Activated T-cell treated with anti-CD3 and anti-CD28 coated beads, Interleukin-2, amount 50 U/mL, for 4 hours (primary cell): Measurements from ENCODE around the gene PIGC. TPM values are rescaled to one million over a fixed set of nuclear protein-coding genes. Genes with fewer than 3 reads are reported as not detected.

Experiments
- ATAC-seq, 2 donors: fragments of 200-7000 bp; cut with Tn5 transposase; one replicate each; pipeline ENCODE4 v1.10.0; 2021
- DNase-seq: peaks from one replicate; pipeline ENCODE4 v3.0.0-alpha.2; 2020
- H3K27me3 Mint-ChIP-seq: one replicate; pipeline ENCODE4 v1.8.0; 2021; ENCODE audit warnings: low read depth, mixed read lengths
- H3K36me3 Mint-ChIP-seq: one replicate; pipeline ENCODE4 v1.8.0; 2022; ENCODE audit warnings: mixed read lengths; ENCODE audit not compliant: insufficient read depth
- H3K4me1 Mint-ChIP-seq: one replicate; pipeline ENCODE4 v1.8.0; 2021; ENCODE audit warnings: low read depth, mixed read lengths
- H3K4me3 Mint-ChIP-seq: one replicate; pipeline ENCODE4 v1.8.0; 2021; ENCODE audit warnings: mild to moderate bottlenecking, moderate library complexity, mixed read lengths
- H3K9me3 Mint-ChIP-seq: one replicate; pipeline ENCODE4 v1.8.0; 2021; ENCODE audit warnings: mixed read lengths
- total RNA-seq, 3 donors: library from RNA; stranded (reverse); gene quantifications; one replicate each; pipeline ENCODE4 v1.2.1, GENCODE V29; 2021

PIGC gene
- total RNA-seq: 10 to 100 TPM; 16.8 to 19.1 (median 17.8) TPM

GRCh38 chr1:172443666-172444453 lies at the start of gene PIGC:
TSS of gene PIGC (minus strand) at chr1:172444069. CDS start at chr1:172442622, 1,447 bp downstream.
- peak within 1 kb of the TSS; percentile 94 for H3K4me3 Mint-ChIP-seq
- DNase-seq: peak; percentile 90
- no peaks in the 10 kb centered on the region for H3K27me3 Mint-ChIP-seq
- ATAC-seq: peak; percentile 99 to 100
- H3K9me3 Mint-ChIP-seq: no peaks in the 10 kb centered on the region
- peaks cover 37% of the 10 kb centered on the region for H3K4me1 Mint-ChIP-seq
- peaks cover 23% of the 10 kb centered on the region for H3K36me3 Mint-ChIP-seq

- no peak for DNase-seq
- H3K9me3 Mint-ChIP-seq: no peaks in the 10 kb centered on the region
- no peak for ATAC-seq
- H3K27me3 Mint-ChIP-seq: peaks cover 11% of the 10 kb centered on the region
- no peaks in the 10 kb centered on the region for H3K36me3 Mint-ChIP-seq
- no peak overlapping the region for H3K4me3 Mint-ChIP-seq
- H3K4me1 Mint-ChIP-seq: peaks cover 5% of the 10 kb centered on the region
Observed at GRCh38 chr1:172492421-172492820, 48.6 kb upstream of the PIGC start.

GRCh38 chr1:172489847-172490246 lies 46.0 kb upstream of the PIGC start:
- no peak for ATAC-seq
- Mint-ChIP-seq H3K27me3 (peaks cover 11% of the 10 kb centered on the region), H3K9me3 (no peaks in the 10 kb centered on the region), H3K4me1 (peaks cover 9% of the 10 kb centered on the region), H3K36me3 (no peaks in the 10 kb centered on the region), H3K4me3 (no peak overlapping the region)
- DNase-seq: no peak

DNA sequence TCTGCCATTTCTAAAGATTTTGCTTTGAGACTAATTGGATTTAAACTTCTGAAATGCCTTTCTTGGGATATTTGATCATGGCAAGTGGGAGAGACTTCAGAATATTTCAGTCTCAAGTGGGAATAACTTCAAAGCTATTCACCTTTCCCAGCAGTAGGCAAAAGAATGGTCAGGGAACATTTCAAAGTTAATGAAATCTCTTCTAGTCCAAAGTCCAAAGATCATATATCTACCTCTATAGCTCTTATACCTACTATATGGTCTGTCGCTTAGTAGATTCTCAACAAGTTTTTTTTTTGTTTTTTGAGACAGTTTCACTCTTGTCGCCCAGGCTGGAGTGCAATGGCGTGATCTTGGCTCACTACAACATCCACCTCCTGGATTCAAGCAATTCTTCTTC lies 44.5 kb upstream of the PIGC start:
- Mint-ChIP-seq H3K9me3 (no peaks in the 10 kb centered on the region), H3K27me3 (peaks cover 11% of the 10 kb centered on the region), H3K4me3 (no peak overlapping the region), H3K36me3 (no peaks in the 10 kb centered on the region), H3K4me1 (peaks cover 14% of the 10 kb centered on the region)
- DNase-seq: no peak
- ATAC-seq: no peak

DNA sequence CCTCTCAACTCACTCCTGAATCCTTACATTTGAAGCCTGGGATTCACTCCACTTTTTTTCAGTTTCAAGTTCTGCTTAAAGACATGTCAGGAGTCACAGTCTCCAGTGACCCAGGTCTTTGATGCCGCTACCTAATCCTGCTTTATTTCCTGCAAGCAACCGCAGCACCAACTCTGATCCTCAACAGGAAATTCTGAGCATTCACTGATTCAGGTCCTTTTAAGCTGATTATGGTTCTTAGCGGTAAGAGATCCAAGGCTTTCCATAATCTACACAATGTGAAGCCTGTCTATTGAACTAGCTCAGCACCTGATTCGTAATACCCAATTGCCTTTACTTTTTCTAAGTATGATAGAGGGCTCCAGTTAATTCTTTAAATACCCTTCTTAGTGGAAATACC lies 43.7 kb upstream of the PIGC start:
- no peak for DNase-seq

GRCh38 chr1:172486805-172487454 lies 43.1 kb upstream of the PIGC start:
- ATAC-seq (no peak), DNase-seq (no peak)
- peaks cover 11% of the 10 kb centered on the region for H3K27me3 Mint-ChIP-seq
- H3K4me1 Mint-ChIP-seq: peaks cover 14% of the 10 kb centered on the region
- no peak overlapping the region for H3K4me3 Mint-ChIP-seq
- H3K9me3 Mint-ChIP-seq: no peaks in the 10 kb centered on the region
- H3K36me3 Mint-ChIP-seq: no peaks in the 10 kb centered on the region

More for the DNA sequence above, 43.7 kb upstream of the PIGC start:
- Mint-ChIP-seq H3K4me1 (peaks cover 14% of the 10 kb centered on the region), H3K27me3 (peaks cover 11% of the 10 kb centered on the region), H3K36me3 (no peaks in the 10 kb centered on the region), H3K9me3 (no peaks in the 10 kb centered on the region), H3K4me3 (no peak overlapping the region)
- no peak for ATAC-seq

- DNase-seq (no peak), ATAC-seq (no peak)
- Mint-ChIP-seq H3K4me1 (peaks cover 14% of the 10 kb centered on the region), H3K4me3 (no peak overlapping the region), H3K27me3 (peaks cover 8% of the 10 kb centered on the region), H3K9me3 (no peaks in the 10 kb centered on the region), H3K36me3 (no peaks in the 10 kb centered on the region)
Observed at GRCh38 chr1:172485626-172486025, 41.8 kb upstream of the PIGC start.

DNA sequence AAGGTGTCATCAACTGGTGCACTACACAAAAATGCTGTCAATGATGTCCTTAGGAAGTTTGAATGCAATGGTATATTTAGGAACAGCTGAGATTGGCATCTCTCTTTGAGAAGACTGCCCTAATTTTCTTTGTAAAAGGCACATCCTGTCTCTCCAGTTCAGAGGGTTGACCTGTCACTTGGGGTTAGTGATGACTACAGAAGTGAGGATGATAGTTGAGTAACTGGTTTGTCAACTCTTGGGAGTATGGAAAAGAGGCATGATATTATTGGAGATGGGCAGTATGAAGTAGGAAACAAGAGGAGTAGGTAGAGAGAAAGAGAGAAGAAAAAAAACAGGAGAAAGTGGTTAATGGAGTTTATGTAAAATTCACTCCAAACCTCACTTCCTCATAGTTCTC lies 40.4 kb upstream of the PIGC start:
- Mint-ChIP-seq H3K27me3 (peaks cover 9% of the 10 kb centered on the region), H3K9me3 (no peaks in the 10 kb centered on the region), H3K4me3 (no peak overlapping the region), H3K36me3 (no peaks in the 10 kb centered on the region), H3K4me1 (peaks cover 18% of the 10 kb centered on the region)
- no peak for ATAC-seq
- no peak for DNase-seq

GRCh38 chr1:172483448-172483847 lies 39.6 kb upstream of the PIGC start:
- ATAC-seq (no peak), DNase-seq (no peak)
- Mint-ChIP-seq H3K27me3 (peaks cover 4% of the 10 kb centered on the region), H3K36me3 (no peaks in the 10 kb centered on the region), H3K4me3 (no peak overlapping the region), H3K4me1 (peaks cover 18% of the 10 kb centered on the region), H3K9me3 (no peaks in the 10 kb centered on the region)

GRCh38 chr1:172482044-172482443 lies 38.2 kb upstream of the PIGC start:
- ATAC-seq: no peak
- Mint-ChIP-seq H3K27me3 (peaks cover 4% of the 10 kb centered on the region), H3K36me3 (no peaks in the 10 kb centered on the region), H3K4me1 (peaks cover 10% of the 10 kb centered on the region), H3K9me3 (no peaks in the 10 kb centered on the region), H3K4me3 (no peak overlapping the region)
- no peak for DNase-seq

- Mint-ChIP-seq H3K27me3 (peaks cover 4% of the 10 kb centered on the region), H3K4me1 (peaks cover 9% of the 10 kb centered on the region), H3K9me3 (no peaks in the 10 kb centered on the region), H3K36me3 (no peaks in the 10 kb centered on the region), H3K4me3 (no peak overlapping the region)
- ATAC-seq (no peak), DNase-seq (no peak)
Observed at GRCh38 chr1:172480431-172480830, 36.6 kb upstream of the PIGC start.

GRCh38 chr1:172478485-172478884 lies 34.6 kb upstream of the PIGC start:
- ATAC-seq (no peak), DNase-seq (no peak)
- peaks cover 4% of the 10 kb centered on the region for H3K27me3 Mint-ChIP-seq
- peaks cover 5% of the 10 kb centered on the region for H3K4me1 Mint-ChIP-seq
- H3K4me3 Mint-ChIP-seq: no peak overlapping the region
- H3K36me3 Mint-ChIP-seq: no peaks in the 10 kb centered on the region
- H3K9me3 Mint-ChIP-seq: no peaks in the 10 kb centered on the region

DNA sequence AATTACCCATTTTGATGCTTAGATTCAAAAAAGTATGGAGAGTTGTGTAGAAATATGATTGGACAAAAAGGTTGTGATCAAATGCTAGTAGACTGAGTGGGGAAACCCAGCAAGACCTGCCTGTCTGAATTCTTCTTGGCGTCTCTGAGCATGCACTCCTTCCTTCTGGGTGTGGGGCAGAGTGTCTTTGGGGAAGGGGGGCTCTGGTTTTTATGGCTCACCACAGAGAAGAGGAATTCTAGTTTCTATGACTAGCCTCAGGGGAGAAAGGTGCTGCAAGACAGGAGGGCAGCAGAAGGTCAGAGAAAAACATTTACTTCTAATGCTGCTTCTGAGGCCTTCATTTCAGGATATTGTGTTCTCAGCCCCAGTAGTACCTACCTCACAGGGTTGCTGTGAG lies 33.9 kb upstream of the PIGC start:
- Mint-ChIP-seq H3K36me3 (no peaks in the 10 kb centered on the region), H3K4me3 (no peak overlapping the region), H3K9me3 (no peaks in the 10 kb centered on the region), H3K4me1 (peaks cover 5% of the 10 kb centered on the region), H3K27me3 (peaks cover 4% of the 10 kb centered on the region)
- ATAC-seq (no peak), DNase-seq (no peak)

DNA sequence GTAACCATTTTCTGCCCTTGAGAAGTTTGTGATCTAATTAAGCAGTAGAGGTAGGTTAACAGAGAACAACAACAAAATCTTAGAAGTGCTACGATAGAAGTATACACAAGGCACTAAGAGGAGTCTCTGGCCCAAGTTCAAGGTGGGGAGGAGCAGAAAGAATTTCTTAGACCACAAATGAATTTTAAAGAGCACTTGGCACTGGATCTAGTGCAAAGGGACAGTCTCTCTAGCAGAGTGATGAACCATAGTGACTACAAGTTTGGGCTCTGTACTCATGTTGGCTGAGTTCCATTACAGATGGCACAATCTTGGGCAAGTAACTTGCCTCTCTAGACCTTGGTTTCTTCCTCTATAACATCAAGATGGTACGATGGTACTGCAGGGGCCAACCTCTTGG lies 33.3 kb upstream of the PIGC start:
- H3K27me3 Mint-ChIP-seq: peaks cover 4% of the 10 kb centered on the region
- H3K36me3 Mint-ChIP-seq: no peaks in the 10 kb centered on the region
- H3K4me3 Mint-ChIP-seq: no peak overlapping the region
- no peak for DNase-seq
- H3K9me3 Mint-ChIP-seq: no peaks in the 10 kb centered on the region
- H3K4me1 Mint-ChIP-seq: peaks cover 5% of the 10 kb centered on the region
- ATAC-seq: no peak

GRCh38 chr1:172476218-172476811 lies 32.4 kb upstream of the PIGC start:
- Mint-ChIP-seq H3K4me1 (peaks cover 5% of the 10 kb centered on the region), H3K36me3 (no peaks in the 10 kb centered on the region), H3K4me3 (no peak overlapping the region), H3K27me3 (peaks cover 2% of the 10 kb centered on the region), H3K9me3 (no peaks in the 10 kb centered on the region)
- no peak for DNase-seq
- ATAC-seq: no peak
